Measurements from ENCODE around the gene TSPAN4. TPM values are rescaled to one million over a fixed set of nuclear protein-coding genes. Genes with fewer than 3 reads are reported as not detected.

The TSPAN4 gene
- total and polyA plus RNA-seq, 10 of the 15 experiments (the other 5 are each of a cell fraction or from before 2014, with no cell fraction given), result 0.37 to 14.0 (median 8.5) TPM; not detected in 1

GRCh38 chr11:910589-911030, 68.0 kb downstream of the TSPAN4 start, which contains the start of gene CHID1:
Gene CHID1 (minus strand): TSS chr11:910810. CDS start chr11:904816, 5,994 bp downstream.
- peaks cover 23% of the 10 kb centered on the region for H3K4me1 ChIP-seq (ENCODE audit: control insufficient read depth, insufficient read depth, low read length)
- CTCF ChIA-PET, result no interaction called here
- DNase-seq (ENCODE audit: low read depth, low spot score) (no peak), ATAC-seq (peak; percentile 96), FAIRE-seq (peak; percentile 59)
- peak within 1 kb of the TSS; percentile 77 for H3K9ac ChIP-seq (ENCODE audit: control insufficient read depth, insufficient read depth, low read length)
- H3K36me3 ChIP-seq (ENCODE audit: control insufficient read depth in 2 of 2, insufficient read depth in 2 of 2, low read length in 1 of 2), result no peaks in the 10 kb centered on the region
- intact Hi-C loops (cut with micrococcal nuclease; ENCODE audit: unreplicated experiment) (loop anchor here (5.0 kb wide), 1 partner anchor 68 kb away; the partner anchor contains the start of genes POLR2L and TSPAN4), in situ Hi-C loops (cut with MboI) (no loop called here)
- H3K9me3 ChIP-seq (replicated peaks; ENCODE audit: control insufficient read depth, insufficient read depth, low read length), result no peaks in the 10 kb centered on the region
- POLR2A ChIA-PET, result interaction anchor here (0.6 to 1.3 kb wide), 3 partner anchors 17 to 295 kb away, joined by 3 read pairs; partner anchors contain the start of gene IRF7
- SMC1A ChIA-PET (ENCODE audit: uncharacterized antibody, unreplicated experiment), result no interaction called here
- no TSS peak for BruUV-seq (replicated peaks)
- H3K27me3 ChIP-seq (replicated peaks in 1 of 2; ENCODE audit: control insufficient read depth in 2 of 2, insufficient read depth in 2 of 2, low read length in 1 of 2), result no peaks in the 10 kb centered on the region
- peak within 1 kb of the TSS; percentile 100 for H3K4me3 ChIP-seq
- H3K27ac ChIP-seq (ENCODE audit: control insufficient read depth, insufficient read depth), result peak within 1 kb of the TSS; percentile 70
- WGBS (ENCODE audit: insufficient coverage, insufficient replicate concordance, low lambda C conversion rate, missing lambda C conversion rate), result 0% methylated on average over 25 of the region's 59 CpGs
- H4K20me1 ChIP-seq (ENCODE audit: control insufficient read depth, insufficient read depth), result no peaks in the 10 kb centered on the region
- peaks cover 19% of the 10 kb centered on the region for H3K79me2 ChIP-seq (ENCODE audit: control insufficient read depth, insufficient read depth, low read length)
- H2AFZ ChIP-seq (ENCODE audit: control insufficient read depth, low read depth, low read length), result peak within 1 kb of the TSS; percentile 87
- peak within 1 kb of the TSS; percentile 81 for H3K4me2 ChIP-seq (ENCODE audit: control insufficient read depth, insufficient read depth)
- RAD21 ChIA-PET (ENCODE audit: unreplicated experiment), result interaction anchor here (0.8 kb wide), 1 partner anchor 15 kb away, joined by 3 read pairs; the partner anchor contains the start of gene AP2A2
- TF ChIP-seq POLR2AphosphoS5 (IDR thresholded peaks at IDR 0.05; ENCODE audit: low read length), result peak; percentile 45; the same call in 1 of the 2 replicates
- peak; percentile 64 for TF ChIP-seq HCFC1 (IDR thresholded peaks at IDR 0.05; ENCODE audit: low read length)
- no peak for TF ChIP-seq RELA (IDR thresholded peaks at IDR 0.05; ENCODE audit: borderline replicate concordance, partially characterized antibody)
- TF ChIP-seq, protein P1, sequence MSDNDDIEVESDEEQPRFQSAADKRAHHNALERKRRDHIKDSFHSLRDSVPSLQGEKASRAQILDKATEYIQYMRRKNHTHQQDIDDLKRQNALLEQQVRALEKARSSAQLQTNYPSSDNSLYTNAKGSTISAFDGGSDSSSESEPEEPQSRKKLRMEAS (IDR thresholded peaks at IDR 0.05; ENCODE audit: low read depth, low read length), result no peak; the same call in none of the 2 replicates
- TF ChIP-seq, protein P2, sequence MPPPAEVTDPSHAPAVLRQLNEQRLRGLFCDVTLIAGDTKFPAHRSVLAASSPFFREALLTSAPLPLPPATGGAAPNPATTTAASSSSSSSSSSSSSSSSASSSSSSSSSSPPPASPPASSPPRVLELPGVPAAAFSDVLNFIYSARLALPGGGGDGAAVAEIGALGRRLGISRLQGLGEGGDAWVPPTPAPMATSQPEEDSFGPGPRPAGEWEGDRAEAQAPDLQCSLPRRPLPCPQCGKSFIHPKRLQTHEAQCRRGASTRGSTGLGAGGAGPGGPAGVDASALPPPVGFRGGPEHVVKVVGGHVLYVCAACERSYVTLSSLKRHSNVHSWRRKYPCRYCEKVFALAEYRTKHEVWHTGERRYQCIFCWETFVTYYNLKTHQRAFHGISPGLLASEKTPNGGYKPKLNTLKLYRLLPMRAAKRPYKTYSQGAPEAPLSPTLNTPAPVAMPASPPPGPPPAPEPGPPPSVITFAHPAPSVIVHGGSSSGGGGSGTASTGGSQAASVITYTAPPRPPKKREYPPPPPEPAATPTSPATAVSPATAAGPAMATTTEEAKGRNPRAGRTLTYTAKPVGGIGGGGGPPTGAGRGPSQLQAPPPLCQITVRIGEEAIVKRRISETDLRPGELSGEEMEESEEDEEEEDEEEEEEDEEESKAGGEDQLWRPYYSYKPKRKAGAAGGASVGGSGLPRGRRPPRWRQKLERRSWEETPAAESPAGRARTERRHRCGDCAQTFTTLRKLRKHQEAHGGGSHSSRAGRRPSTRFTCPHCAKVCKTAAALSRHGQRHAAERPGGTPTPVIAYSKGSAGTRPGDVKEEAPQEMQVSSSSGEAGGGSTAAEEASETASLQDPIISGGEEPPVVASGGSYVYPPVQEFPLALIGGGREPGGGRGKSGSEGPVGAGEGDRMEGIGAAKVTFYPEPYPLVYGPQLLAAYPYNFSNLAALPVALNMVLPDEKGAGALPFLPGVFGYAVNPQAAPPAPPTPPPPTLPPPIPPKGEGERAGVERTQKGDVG (CRISPR knock-in tag; IDR thresholded peaks at IDR 0.05), result no peak
- no peak for TF ChIP-seq SMARCA5 (IDR thresholded peaks at IDR 0.05)
- no peak for TF ChIP-seq HDAC2 (IDR thresholded peaks at IDR 0.05)
- TF ChIP-seq, protein P3, sequence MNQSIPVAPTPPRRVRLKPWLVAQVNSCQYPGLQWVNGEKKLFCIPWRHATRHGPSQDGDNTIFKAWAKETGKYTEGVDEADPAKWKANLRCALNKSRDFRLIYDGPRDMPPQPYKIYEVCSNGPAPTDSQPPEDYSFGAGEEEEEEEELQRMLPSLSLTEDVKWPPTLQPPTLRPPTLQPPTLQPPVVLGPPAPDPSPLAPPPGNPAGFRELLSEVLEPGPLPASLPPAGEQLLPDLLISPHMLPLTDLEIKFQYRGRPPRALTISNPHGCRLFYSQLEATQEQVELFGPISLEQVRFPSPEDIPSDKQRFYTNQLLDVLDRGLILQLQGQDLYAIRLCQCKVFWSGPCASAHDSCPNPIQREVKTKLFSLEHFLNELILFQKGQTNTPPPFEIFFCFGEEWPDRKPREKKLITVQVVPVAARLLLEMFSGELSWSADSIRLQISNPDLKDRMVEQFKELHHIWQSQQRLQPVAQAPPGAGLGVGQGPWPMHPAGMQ (IDR thresholded peaks at IDR 0.05; ENCODE audit: borderline replicate concordance), result no peak
- TF ChIP-seq, protein P4, sequence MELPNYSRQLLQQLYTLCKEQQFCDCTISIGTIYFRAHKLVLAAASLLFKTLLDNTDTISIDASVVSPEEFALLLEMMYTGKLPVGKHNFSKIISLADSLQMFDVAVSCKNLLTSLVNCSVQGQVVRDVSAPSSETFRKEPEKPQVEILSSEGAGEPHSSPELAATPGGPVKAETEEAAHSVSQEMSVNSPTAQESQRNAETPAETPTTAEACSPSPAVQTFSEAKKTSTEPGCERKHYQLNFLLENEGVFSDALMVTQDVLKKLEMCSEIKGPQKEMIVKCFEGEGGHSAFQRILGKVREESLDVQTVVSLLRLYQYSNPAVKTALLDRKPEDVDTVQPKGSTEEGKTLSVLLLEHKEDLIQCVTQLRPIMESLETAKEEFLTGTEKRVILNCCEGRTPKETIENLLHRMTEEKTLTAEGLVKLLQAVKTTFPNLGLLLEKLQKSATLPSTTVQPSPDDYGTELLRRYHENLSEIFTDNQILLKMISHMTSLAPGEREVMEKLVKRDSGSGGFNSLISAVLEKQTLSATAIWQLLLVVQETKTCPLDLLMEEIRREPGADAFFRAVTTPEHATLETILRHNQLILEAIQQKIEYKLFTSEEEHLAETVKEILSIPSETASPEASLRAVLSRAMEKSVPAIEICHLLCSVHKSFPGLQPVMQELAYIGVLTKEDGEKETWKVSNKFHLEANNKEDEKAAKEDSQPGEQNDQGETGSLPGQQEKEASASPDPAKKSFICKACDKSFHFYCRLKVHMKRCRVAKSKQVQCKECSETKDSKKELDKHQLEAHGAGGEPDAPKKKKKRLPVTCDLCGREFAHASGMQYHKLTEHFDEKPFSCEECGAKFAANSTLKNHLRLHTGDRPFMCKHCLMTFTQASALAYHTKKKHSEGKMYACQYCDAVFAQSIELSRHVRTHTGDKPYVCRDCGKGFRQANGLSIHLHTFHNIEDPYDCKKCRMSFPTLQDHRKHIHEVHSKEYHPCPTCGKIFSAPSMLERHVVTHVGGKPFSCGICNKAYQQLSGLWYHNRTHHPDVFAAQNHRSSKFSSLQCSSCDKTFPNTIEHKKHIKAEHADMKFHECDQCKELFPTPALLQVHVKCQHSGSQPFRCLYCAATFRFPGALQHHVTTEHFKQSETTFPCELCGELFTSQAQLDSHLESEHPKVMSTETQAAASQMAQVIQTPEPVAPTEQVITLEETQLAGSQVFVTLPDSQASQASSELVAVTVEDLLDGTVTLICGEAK (IDR thresholded peaks at IDR 0.05; ENCODE audit: borderline replicate concordance), result peak; percentile 54; the same call in 1 of the 2 replicates
- TF ChIP-seq ASH2L (IDR thresholded peaks at IDR 0.05; ENCODE audit: borderline replicate concordance, low read depth), result no peak
- no peak for TF ChIP-seq EZH2 (IDR thresholded peaks at IDR 0.05; ENCODE audit: borderline replicate concordance, control insufficient read depth, low read depth, low read length)
- TF ChIP-seq CREM (IDR thresholded peaks at IDR 0.05; ENCODE audit: low read depth), result no peak
- TF ChIP-seq LARP7 (IDR thresholded peaks at IDR 0.05), result peak; percentile 54
- no peak for TF ChIP-seq TCF12 (IDR thresholded peaks at IDR 0.05; ENCODE audit: low read depth, low read length)
